SJSA1 (cell line): ENCODE data around the gene FARS2. TPM values are rescaled to one million over a fixed set of nuclear protein-coding genes. Genes with fewer than 3 reads are reported as not detected.

Source experiments
- DNase-seq, 2 experiments: peaks; one replicate each; pipeline ENCODE4 v3.0.0-alpha.2; 2015 to 2020; ENCODE audit warnings: low spot score in 2 of 2, low read depth in 1 of 2
- H3K27ac ChIP-seq: fragments of 250-450 bp; sonication (Bioruptor Pico); 2 replicates; pipeline ENCODE4 v1.5.1; 2020; ENCODE audit warnings: mild to moderate bottlenecking, moderate library complexity
- H3K27me3 ChIP-seq: fragments of 250-450 bp; sonication (Bioruptor Pico); replicated peaks from 2 replicates; pipeline ENCODE4 v1.5.1; 2020; ENCODE audit warnings: mild to moderate bottlenecking, moderate library complexity
- H3K36me3 ChIP-seq: fragments of 250-450 bp; sonication (Bioruptor Pico); 2 replicates; pipeline ENCODE4 v1.5.1; 2020; ENCODE audit warnings: mild to moderate bottlenecking
- H3K4me1 ChIP-seq: fragments of 250-450 bp; sonication (Bioruptor Pico); replicated peaks from 2 replicates; pipeline ENCODE4 v1.6.1; 2021; ENCODE audit warnings: mild to moderate bottlenecking
- H3K4me3 ChIP-seq: fragments of 250-450 bp; sonication (Bioruptor Pico); 2 replicates; pipeline ENCODE4 v1.5.1; 2020; ENCODE audit warnings: mild to moderate bottlenecking
- H3K9me3 ChIP-seq: fragments of 250-450 bp; sonication (Bioruptor Pico); replicated peaks from 2 replicates; pipeline ENCODE4 v1.5.1; 2020; ENCODE audit warnings: mild to moderate bottlenecking
- total RNA-seq: library from RNA; depleted of rRNA; stranded (reverse); fragments of >200 nt; shearing (Covaris generic); gene quantifications from 2 replicates; pipeline ENCODE4 v1.2.3, GENCODE V29; 2014

FARS2 gene
- total RNA-seq, 1 experiment from 2014 or later, result 13.3 TPM

- peaks cover 3% of the 10 kb centered on the region for H3K4me1 ChIP-seq
- H3K9me3 ChIP-seq, result no peaks in the 10 kb centered on the region
- no peaks in the 10 kb centered on the region for H3K27me3 ChIP-seq
- no peak overlapping the region for H3K27ac ChIP-seq
- H3K4me3 ChIP-seq, result no peak overlapping the region
- no peak for DNase-seq
- no peaks in the 10 kb centered on the region for H3K36me3 ChIP-seq
These were observed 471.2 kb downstream of the FARS2 start for GRCh38 chr6:5732496-5732895.

- DNase-seq, result no peak
- no peaks in the 10 kb centered on the region for H3K4me1 ChIP-seq
- no peak overlapping the region for H3K27ac ChIP-seq
- H3K9me3 ChIP-seq, result no peaks in the 10 kb centered on the region
- H3K36me3 ChIP-seq, result no peaks in the 10 kb centered on the region
- no peak overlapping the region for H3K4me3 ChIP-seq
- H3K27me3 ChIP-seq, result no peaks in the 10 kb centered on the region
These were observed 474.9 kb downstream of the FARS2 start for GRCh38 chr6:5736016-5736738.

GRCh38 chr6:5737460-5737859 lies 476.1 kb downstream of the FARS2 start:
- H3K36me3 ChIP-seq, result no peaks in the 10 kb centered on the region
- no peaks in the 10 kb centered on the region for H3K4me1 ChIP-seq
- H3K27ac ChIP-seq, result no peak overlapping the region
- H3K4me3 ChIP-seq, result no peak overlapping the region
- no peaks in the 10 kb centered on the region for H3K9me3 ChIP-seq
- DNase-seq, result no peak
- H3K27me3 ChIP-seq, result no peaks in the 10 kb centered on the region

GRCh38 chr6:5738211-5738610 lies 476.9 kb downstream of the FARS2 start:
- Histone ChIP-seq H3K36me3 (no peaks in the 10 kb centered on the region), H3K27me3 (no peaks in the 10 kb centered on the region), H3K4me1 (no peaks in the 10 kb centered on the region), H3K9me3 (no peaks in the 10 kb centered on the region), H3K27ac (no peak overlapping the region), H3K4me3 (no peak overlapping the region)
- DNase-seq, result no peak

GRCh38 chr6:5744497-5744896 lies 483.2 kb downstream of the FARS2 start:
- Histone ChIP-seq H3K9me3 (no peaks in the 10 kb centered on the region), H3K27ac (no peak overlapping the region)
- DNase-seq, result no peak

GRCh38 chr6:5745081-5745480 lies 483.8 kb downstream of the FARS2 start:
- no peaks in the 10 kb centered on the region for H3K9me3 ChIP-seq
- H3K4me1 ChIP-seq, result no peaks in the 10 kb centered on the region
- no peak for DNase-seq
- H3K36me3 ChIP-seq, result no peaks in the 10 kb centered on the region
- H3K4me3 ChIP-seq, result no peak overlapping the region
- no peaks in the 10 kb centered on the region for H3K27me3 ChIP-seq
- no peak overlapping the region for H3K27ac ChIP-seq

More at GRCh38 chr6:5744497-5744896, 483.2 kb downstream of the FARS2 start:
- Histone ChIP-seq H3K4me1 (no peaks in the 10 kb centered on the region), H3K4me3 (no peak overlapping the region), H3K27me3 (no peaks in the 10 kb centered on the region), H3K36me3 (no peaks in the 10 kb centered on the region)

GRCh38 chr6:5746053-5746758 lies 484.9 kb downstream of the FARS2 start:
- H3K36me3 ChIP-seq, result no peaks in the 10 kb centered on the region
- H3K27me3 ChIP-seq, result no peaks in the 10 kb centered on the region
- no peaks in the 10 kb centered on the region for H3K9me3 ChIP-seq
- no peaks in the 10 kb centered on the region for H3K4me1 ChIP-seq
- no peak overlapping the region for H3K27ac ChIP-seq
- no peak for DNase-seq
- no peak overlapping the region for H3K4me3 ChIP-seq

GRCh38 chr6:5746759-5747130 lies 485.4 kb downstream of the FARS2 start:
- Histone ChIP-seq H3K4me1 (no peaks in the 10 kb centered on the region), H3K9me3 (no peaks in the 10 kb centered on the region), H3K27ac (no peak overlapping the region), H3K27me3 (no peaks in the 10 kb centered on the region), H3K36me3 (no peaks in the 10 kb centered on the region), H3K4me3 (no peak overlapping the region)
- DNase-seq, result no peak

GRCh38 chr6:5747379-5747778 lies 486.1 kb downstream of the FARS2 start:
- no peaks in the 10 kb centered on the region for H3K27me3 ChIP-seq
- H3K4me1 ChIP-seq, result no peaks in the 10 kb centered on the region
- DNase-seq, result no peak
- H3K4me3 ChIP-seq, result no peak overlapping the region
- 0 out of 2 replicates have a peak, but pooled peaks cover 3% of the 10 kb centered on the region for H3K9me3 ChIP-seq
- no peaks in the 10 kb centered on the region for H3K36me3 ChIP-seq
- H3K27ac ChIP-seq, result no peak overlapping the region

- H3K27ac ChIP-seq, result no peak overlapping the region
- H3K9me3 ChIP-seq, result peaks cover 8% of the 10 kb centered on the region; the same call in 1 of the 2 replicates
- no peaks in the 10 kb centered on the region for H3K27me3 ChIP-seq
- H3K4me1 ChIP-seq, result no peaks in the 10 kb centered on the region
- no peak overlapping the region for H3K4me3 ChIP-seq
- no peaks in the 10 kb centered on the region for H3K36me3 ChIP-seq
- DNase-seq, result no peak
These were observed 487.8 kb downstream of the FARS2 start for GRCh38 chr6:5749016-5749650.

- DNase-seq, result no peak
- H3K27ac ChIP-seq, result no peak overlapping the region
- no peak overlapping the region for H3K4me3 ChIP-seq
- H3K27me3 ChIP-seq, result no peaks in the 10 kb centered on the region
- peaks cover 8% of the 10 kb centered on the region; the same call in 1 of the 2 replicates for H3K9me3 ChIP-seq
- H3K4me1 ChIP-seq, result no peaks in the 10 kb centered on the region
- H3K36me3 ChIP-seq, result no peaks in the 10 kb centered on the region
These were observed 488.4 kb downstream of the FARS2 start for GRCh38 chr6:5749651-5750215.

- Histone ChIP-seq H3K9me3 (peaks cover 8% of the 10 kb centered on the region; the same call in 1 of the 2 replicates), H3K36me3 (no peaks in the 10 kb centered on the region), H3K27ac (no peak overlapping the region), H3K4me1 (no peaks in the 10 kb centered on the region), H3K27me3 (no peaks in the 10 kb centered on the region), H3K4me3 (no peak overlapping the region)
- no peak for DNase-seq
These were observed 490.4 kb downstream of the FARS2 start for GRCh38 chr6:5751525-5752390.

- Histone ChIP-seq H3K4me1 (no peaks in the 10 kb centered on the region), H3K9me3 (peaks cover 8% of the 10 kb centered on the region; the same call in 1 of the 2 replicates), H3K27ac (no peak overlapping the region), H3K36me3 (no peaks in the 10 kb centered on the region), H3K4me3 (no peak overlapping the region), H3K27me3 (no peaks in the 10 kb centered on the region)
- DNase-seq, result no peak
These were observed 491.0 kb downstream of the FARS2 start for GRCh38 chr6:5752391-5752680.
